ENCODE data around the gene ANO9.

- TF ChIP-seq CTCF (IDR thresholded peaks at IDR 0.05; ENCODE audit: insufficient read depth, low read depth, low read length) (no peak), EZH2 (IDR thresholded peaks at IDR 0.05; ENCODE audit: insufficient read depth, low read length) (no peak)
Measured at GRCh38 chr11:452203-452744, 10.5 kb upstream of the ANO9 start.
